Measurements from ENCODE around the gene TNRC6B. TPM values are rescaled to one million over a fixed set of nuclear protein-coding genes. Genes with fewer than 3 reads are reported as not detected.

TNRC6B gene
- total and polyA plus RNA-seq, 8 donors = 13.7 to 40.7 (median 15.7) TPM

DNA sequence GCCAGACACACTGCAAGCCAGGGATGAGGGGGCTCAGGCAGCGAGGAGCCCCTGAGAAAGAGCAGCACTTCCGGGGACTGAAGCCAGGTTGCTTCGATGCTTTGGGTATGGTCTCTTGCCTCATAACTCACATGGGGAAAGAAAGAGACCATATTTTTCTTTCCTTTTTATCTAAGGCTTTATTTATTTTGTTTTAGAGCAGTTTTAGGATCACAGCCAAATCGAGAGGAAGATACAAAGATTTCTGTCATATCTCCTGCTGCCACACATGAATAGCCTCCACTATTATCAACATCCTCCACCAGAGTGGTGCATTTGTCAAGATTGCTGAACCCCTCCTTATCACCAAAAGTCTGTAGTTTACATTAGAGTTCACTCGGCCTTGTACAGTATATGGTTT is 144.3 kb downstream of the TNRC6B start:
- peak overlapping the region in 1 of 2 donors; percentile 33 for H3K27ac ChIP-seq
- no peaks in the 10 kb centered on the region for H3K4me1 ChIP-seq
- intact Hi-C loops (cut with DNase I) = no loop called here
- peaks cover 0 to 87% of the 10 kb centered on the region in 2 donors for H3K36me3 ChIP-seq
- no peaks in the 10 kb centered on the region for H3K9me3 ChIP-seq
- no peak overlapping the region for H3K4me3 ChIP-seq
- TF ChIP-seq CTCF (IDR thresholded peaks at IDR 0.05) = no peak
- DNase-seq (no peak), ATAC-seq (no peak)
- H3K27me3 ChIP-seq = no peaks in the 10 kb centered on the region

DNA sequence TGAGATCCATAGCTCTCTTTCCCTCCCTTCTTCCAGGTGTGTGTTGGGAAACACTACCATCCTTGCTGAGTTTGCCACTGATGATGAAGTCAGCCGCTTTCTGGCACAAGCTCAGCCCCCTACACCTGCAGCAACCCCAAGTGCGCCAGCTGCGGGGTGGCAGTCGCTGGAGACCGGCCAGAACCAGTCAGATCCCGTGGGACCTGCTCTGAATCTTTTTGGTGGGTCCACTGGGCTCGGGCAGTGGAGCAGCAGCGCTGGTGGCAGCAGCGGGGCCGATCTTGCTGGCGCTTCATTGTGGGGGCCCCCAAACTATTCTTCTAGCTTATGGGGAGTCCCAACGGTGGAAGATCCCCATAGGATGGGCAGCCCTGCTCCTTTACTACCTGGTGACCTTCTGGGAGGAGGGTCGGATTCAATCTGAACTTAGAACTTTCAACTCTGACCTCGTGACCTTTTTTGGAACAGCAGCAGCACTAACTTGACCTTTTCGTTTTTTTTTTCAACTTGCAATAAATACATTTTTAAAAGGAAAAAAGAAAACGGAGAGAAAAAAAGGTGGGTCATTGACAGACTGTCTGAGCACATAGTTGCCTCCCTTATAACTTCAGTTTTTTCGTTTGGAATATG is 145.2 kb downstream of the TNRC6B start:
- H3K4me3 ChIP-seq = no peak overlapping the region
- peaks cover 0 to 78% of the 10 kb centered on the region in 2 donors for H3K36me3 ChIP-seq
- intact Hi-C loops (cut with DNase I) = no loop called here
- TF ChIP-seq CTCF (IDR thresholded peaks at IDR 0.05) = no peak
- H3K27me3 ChIP-seq = no peaks in the 10 kb centered on the region
- ATAC-seq (no peak), DNase-seq (no peak)
- no peaks in the 10 kb centered on the region for H3K4me1 ChIP-seq
- H3K27ac ChIP-seq = no peak overlapping the region
- no peaks in the 10 kb centered on the region for H3K9me3 ChIP-seq

GRCh38 chr22:40323681-40324171 is 146.0 kb downstream of the TNRC6B start:
- Histone ChIP-seq H3K4me3 (no peak overlapping the region), H3K4me1 (no peaks in the 10 kb centered on the region), H3K9me3 (no peaks in the 10 kb centered on the region), H3K36me3 (peaks cover 0 to 71% of the 10 kb centered on the region in 2 donors), H3K27me3 (no peaks in the 10 kb centered on the region), H3K27ac (peak overlapping the region in 1 of 2 donors; percentile 31)
- intact Hi-C loops (cut with DNase I) = no loop called here
- no peak for TF ChIP-seq CTCF (IDR thresholded peaks at IDR 0.05)
- ATAC-seq (no peak), DNase-seq (no peak)

GRCh38 chr22:40324468-40325305 is 147.0 kb downstream of the TNRC6B start:
- intact Hi-C loops (cut with DNase I) = no loop called here
- peaks cover 0 to 62% of the 10 kb centered on the region in 2 donors for H3K36me3 ChIP-seq
- no peak for TF ChIP-seq CTCF (IDR thresholded peaks at IDR 0.05)
- no peak overlapping the region for H3K4me3 ChIP-seq
- ATAC-seq = no peak
- no peaks in the 10 kb centered on the region for H3K4me1 ChIP-seq
- H3K27ac ChIP-seq = peak overlapping the region in 1 of 2 donors; percentile 31
- H3K9me3 ChIP-seq = no peaks in the 10 kb centered on the region
- no peak for DNase-seq
- H3K27me3 ChIP-seq = no peaks in the 10 kb centered on the region

GRCh38 chr22:40325315-40325714 is 147.6 kb downstream of the TNRC6B start:
- H3K4me1 ChIP-seq = no peaks in the 10 kb centered on the region
- H3K36me3 ChIP-seq = peaks cover 0 to 59% of the 10 kb centered on the region in 2 donors
- H3K4me3 ChIP-seq = no peak overlapping the region
- no peaks in the 10 kb centered on the region for H3K9me3 ChIP-seq
- DNase-seq (no peak), ATAC-seq (no peak)
- no peaks in the 10 kb centered on the region for H3K27me3 ChIP-seq
- intact Hi-C loops (cut with DNase I) = no loop called here
- H3K27ac ChIP-seq = no peak overlapping the region
- TF ChIP-seq CTCF (IDR thresholded peaks at IDR 0.05) = no peak
